DOHH2 (cell line): ENCODE data around the gene EIF4ENIF1.

Source experiments
- H3F3A ChIP-seq: fragments of 200-600 bp; sonication (generic), shearing (Covaris generic); 2 replicates; pipeline ENCODE4 v1.6.0; 2016; ENCODE audit warnings: antibody characterized with exemption, mild to moderate bottlenecking; ENCODE audit not compliant: control insufficient read depth, insufficient read depth
- H3K27ac ChIP-seq: fragments of 200-600 bp; sonication (generic); 2 replicates; pipeline ENCODE4 v1.5.1; 2014; ENCODE audit warnings: low read depth, mild to moderate bottlenecking, low read length, moderate library complexity
- H3K27me3 ChIP-seq: fragments of 200-600 bp; sonication (generic); 2 replicates; pipeline ENCODE4 v1.6.1; 2014; ENCODE audit warnings: mild to moderate bottlenecking, low read length, mixed read lengths; ENCODE audit not compliant: control insufficient read depth
- H3K36me3 ChIP-seq: fragments of 200-600 bp; sonication (generic); 2 replicates; pipeline ENCODE4 v1.6.1; 2014; ENCODE audit warnings: mild to moderate bottlenecking, low read length, moderate library complexity, mixed read lengths; ENCODE audit not compliant: control insufficient read depth
- H3K4me1 ChIP-seq: fragments of 200-600 bp; sonication (generic); 2 replicates; pipeline ENCODE4 v1.6.1; 2014; ENCODE audit warnings: mild to moderate bottlenecking, low read length, mixed read lengths; ENCODE audit not compliant: control insufficient read depth
- H3K4me2 ChIP-seq: fragments of 200-600 bp; sonication (generic); 2 replicates; pipeline ENCODE4 v1.6.0; 2014; ENCODE audit warnings: mild to moderate bottlenecking, low read length, moderate library complexity
- H3K4me3 ChIP-seq: fragments of 200-600 bp; sonication (generic); 2 replicates; pipeline ENCODE4 v1.5.1; 2014; ENCODE audit warnings: mild to moderate bottlenecking, low read length, mixed read lengths
- H3K79me2 ChIP-seq: fragments of 200-600 bp; sonication (generic); 2 replicates; pipeline ENCODE4 v1.6.1; 2014; ENCODE audit warnings: mild to moderate bottlenecking, low read length, mixed read lengths; ENCODE audit not compliant: control insufficient read depth
- H3K9me2 ChIP-seq: fragments of 200-600 bp; sonication (generic); replicated peaks from 2 replicates; pipeline ENCODE4 v1.6.1; 2014; ENCODE audit warnings: mild to moderate bottlenecking, low read length, mixed read lengths; ENCODE audit not compliant: control insufficient read depth
- H3K9me3 ChIP-seq: fragments of 200-600 bp; sonication (generic); 2 replicates; pipeline ENCODE4 v1.6.1; 2014; ENCODE audit warnings: antibody characterized with exemption, low read length, mixed read lengths; ENCODE audit not compliant: control insufficient read depth, insufficient read depth
- H4K20me1 ChIP-seq: fragments of 200-600 bp; sonication (generic); 2 replicates; pipeline ENCODE4 v1.6.0; 2014; ENCODE audit warnings: low read depth, mild to moderate bottlenecking, antibody characterized with exemption, low read length, moderate library complexity; ENCODE audit not compliant: control insufficient read depth, insufficient read depth
- CTCF ChIP-seq: fragments of 200-600 bp; sonication (generic); IDR thresholded peaks from one replicate; pipeline ENCODE4 v1.5.1; 2014; ENCODE audit warnings: antibody characterized with exemption, mild to moderate bottlenecking, low read depth, low read length; ENCODE audit not compliant: poor library complexity, severe bottlenecking
- EZH2phosphoT487 ChIP-seq: fragments of 200-600 bp; sonication (generic); IDR thresholded peaks from 2 replicates; pipeline ENCODE4 v1.6.1; 2017; ENCODE audit warnings: borderline replicate concordance, mild to moderate bottlenecking, antibody characterized with exemption, low read length, moderate library complexity, mixed read lengths

Gene EIF4ENIF1

GRCh38 chr22:31440681-31441080, 49.0 kb downstream of the EIF4ENIF1 start:
- TF ChIP-seq CTCF = no peak
- TF ChIP-seq EZH2phosphoT487 = no peak
- no peaks in the 10 kb centered on the region for H3K79me2 ChIP-seq
- no peak overlapping the region for H3K4me3 ChIP-seq
- H3K4me2 ChIP-seq = no peak overlapping the region
- peaks cover 3% of the 10 kb centered on the region; the same call in 1 of the 2 replicates for H4K20me1 ChIP-seq
- peaks cover 6% of the 10 kb centered on the region for H3F3A ChIP-seq
- H3K36me3 ChIP-seq = peaks cover 97% of the 10 kb centered on the region
- no peaks in the 10 kb centered on the region for H3K9me2 ChIP-seq
- no peaks in the 10 kb centered on the region for H3K9me3 ChIP-seq
- H3K4me1 ChIP-seq = no peaks in the 10 kb centered on the region
- H3K27me3 ChIP-seq = no peaks in the 10 kb centered on the region
- H3K27ac ChIP-seq = no peak overlapping the region

DNA sequence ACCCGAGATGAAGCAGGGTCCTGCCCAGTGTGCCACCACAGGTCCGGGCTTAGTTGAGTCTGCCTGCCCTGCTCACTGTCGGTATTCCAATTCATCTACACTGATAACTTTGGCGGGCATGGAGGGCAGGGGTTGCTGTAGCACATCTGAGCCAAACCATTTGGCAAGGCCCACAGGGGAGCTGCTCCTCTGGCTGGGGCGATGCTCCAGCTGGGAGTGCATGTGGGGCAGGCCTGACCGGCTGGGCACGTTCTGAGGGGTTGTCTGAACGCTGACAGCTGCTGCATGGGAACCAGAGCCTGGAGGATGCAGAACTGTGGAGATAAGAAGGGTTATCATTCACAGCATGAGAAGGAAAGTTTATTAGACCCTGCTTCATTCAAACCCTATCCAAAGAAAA, 49.8 kb downstream of the EIF4ENIF1 start:
- H3K9me2 ChIP-seq = no peaks in the 10 kb centered on the region
- H3K4me2 ChIP-seq = no peak overlapping the region
- H3K27ac ChIP-seq = no peak overlapping the region
- no peaks in the 10 kb centered on the region for H3K79me2 ChIP-seq
- peaks cover 3% of the 10 kb centered on the region; the same call in 1 of the 2 replicates for H4K20me1 ChIP-seq
- H3K27me3 ChIP-seq = no peaks in the 10 kb centered on the region
- peaks cover 6% of the 10 kb centered on the region for H3F3A ChIP-seq
- peaks cover 97% of the 10 kb centered on the region for H3K36me3 ChIP-seq
- H3K9me3 ChIP-seq = no peaks in the 10 kb centered on the region
- TF ChIP-seq CTCF (no peak), EZH2phosphoT487 (no peak)
- no peak overlapping the region for H3K4me3 ChIP-seq
- no peaks in the 10 kb centered on the region for H3K4me1 ChIP-seq

GRCh38 chr22:31436132-31436531, 53.5 kb downstream of the EIF4ENIF1 start:
- no peak for TF ChIP-seq EZH2phosphoT487
- TF ChIP-seq CTCF = no peak
- Histone ChIP-seq H3K36me3 (peaks cover 96% of the 10 kb centered on the region), H4K20me1 (peaks cover 7% of the 10 kb centered on the region; the same call in 1 of the 2 replicates), H3F3A (peaks cover 7% of the 10 kb centered on the region; the same call in 1 of the 2 replicates), H3K27ac (no peak overlapping the region), H3K79me2 (peaks cover 6% of the 10 kb centered on the region; the same call in 1 of the 2 replicates), H3K27me3 (no peaks in the 10 kb centered on the region), H3K4me3 (no peak overlapping the region), H3K4me2 (no peak overlapping the region), H3K4me1 (no peaks in the 10 kb centered on the region), H3K9me3 (no peaks in the 10 kb centered on the region), H3K9me2 (no peaks in the 10 kb centered on the region)
